IMR-90 (cell line): ENCODE measurements around the gene MEF2A. TPM values are rescaled to one million over a fixed set of nuclear protein-coding genes. Genes with fewer than 3 reads are reported as not detected.

Source experiments
- ATAC-seq: fragments of 200-7000 bp; cut with Tn5 transposase; 2 replicates; pipeline ENCODE4 v1.9.1; 2020; ENCODE audit warnings: low read depth, mild to moderate bottlenecking, moderate library complexity
- BruUV-seq: library from RNA; stranded (reverse); fragments of 400-500 nt; replicated peaks from 2 replicates; lab custom pipeline; 2021; lab: Mats Ljungman, UMichigan
- CTCF ChIA-PET: fragments of 300-600 bp; formaldehyde crosslinking; extraction: SDS; loops from one replicate; lab custom pipeline; 2021; ENCODE audit warnings: antibody characterized with exemption; lab: Yijun Ruan, JAX
- POLR2A ChIA-PET: fragments of 300-600 bp; sonication (Branson Sonifier 250); formaldehyde crosslinking; loops from one replicate; lab custom pipeline; 2022; ENCODE audit warnings: antibody characterized with exemption; ENCODE audit not compliant: unreplicated experiment; lab: Charles Lee
- DNase-seq: peaks from one replicate; pipeline ENCODE4 v3.0.0; 2013
- H2AFZ ChIP-seq: replicated peaks from 2 replicates; pipeline ENCODE3; 2013; ENCODE audit warnings: low read length, mild to moderate bottlenecking; ENCODE audit not compliant: poor library complexity
- H2AK5ac ChIP-seq: 2 replicates; pipeline ENCODE4 v1.6.1; 2013; ENCODE audit warnings: low read depth, low read length, inconsistent platforms
- H2AK9ac ChIP-seq: replicated peaks from 2 replicates; pipeline ENCODE3; 2013; ENCODE audit warnings: mild to moderate bottlenecking, low read depth, low read length, moderate library complexity; ENCODE audit not compliant: poor library complexity
- H2BK120ac ChIP-seq: 2 replicates; pipeline ENCODE4 v1.6.1; 2013; ENCODE audit warnings: low read depth, low read length, inconsistent platforms
- H2BK15ac ChIP-seq: 3 replicates; pipeline ENCODE4 v1.6.1; 2013; ENCODE audit warnings: low read depth, low read length, inconsistent platforms
- H2BK20ac ChIP-seq: 2 replicates; pipeline ENCODE4 v1.6.1; 2013; ENCODE audit warnings: low read depth, mild to moderate bottlenecking, inconsistent platforms, low read length, moderate library complexity
- H2BK5ac ChIP-seq: 2 replicates; pipeline ENCODE4 v1.6.1; 2013; ENCODE audit warnings: mild to moderate bottlenecking, low read depth, low read length, inconsistent platforms; ENCODE audit not compliant: poor library complexity, severe bottlenecking
- H3K14ac ChIP-seq: replicated peaks from 2 replicates; pipeline ENCODE4 v1.6.1; 2013; ENCODE audit warnings: low read depth, low read length, inconsistent platforms
- H3K18ac ChIP-seq: 2 replicates; pipeline ENCODE4 v1.6.1; 2013; ENCODE audit warnings: low read depth, low read length, control low read depth
- H3K23ac ChIP-seq: 2 replicates; pipeline ENCODE4 v1.6.1; 2013; ENCODE audit warnings: low read depth, low read length, inconsistent platforms
- H3K27ac ChIP-seq: 2 replicates; pipeline ENCODE4 v1.5.1; 2013; ENCODE audit warnings: mild to moderate bottlenecking, control low read depth, low read length; ENCODE audit not compliant: insufficient read depth
- H3K27me3 ChIP-seq: 2 replicates; pipeline ENCODE4 v1.6.1; 2013; ENCODE audit warnings: low read length; ENCODE audit not compliant: control insufficient read depth, insufficient read depth
- H3K36me3 ChIP-seq: 2 replicates; pipeline ENCODE4 v1.6.1; 2013; ENCODE audit warnings: low read length, mixed read lengths; ENCODE audit not compliant: control insufficient read depth, insufficient read depth
- H3K4ac ChIP-seq: 2 replicates; pipeline ENCODE4 v1.6.1; 2013; ENCODE audit warnings: low read depth, low read length, inconsistent platforms
- H3K4me1 ChIP-seq: 2 replicates; pipeline ENCODE4 v1.6.1; 2013; ENCODE audit warnings: low read length, mixed read lengths; ENCODE audit not compliant: control insufficient read depth, insufficient read depth
- H3K4me2 ChIP-seq: 2 replicates; pipeline ENCODE4 v1.6.1; 2013; ENCODE audit warnings: low read depth, mild to moderate bottlenecking, control low read depth, low read length, moderate library complexity
- H3K4me3 ChIP-seq: 2 replicates; pipeline ENCODE4 v1.5.1; 2013; ENCODE audit warnings: low read depth, mild to moderate bottlenecking, control low read depth, low read length, moderate library complexity; ENCODE audit not compliant: insufficient read depth
- H3K56ac ChIP-seq: 2 replicates; pipeline ENCODE4 v1.6.1; 2013; ENCODE audit warnings: low read length, inconsistent platforms; ENCODE audit not compliant: insufficient read depth; ENCODE audit errors: extremely low read depth
- H3K79me1 ChIP-seq, 2 experiments: 2 replicates each; pipeline ENCODE4 v1.6.1; 2013; ENCODE audit warnings: low read length in 2 of 2, inconsistent platforms in 1 of 2, low read depth in 1 of 2
- H3K9ac ChIP-seq: 2 replicates; pipeline ENCODE4 v1.6.1; 2013; ENCODE audit warnings: low read depth, low read length, control low read depth
- H3K9me1 ChIP-seq: 2 replicates; pipeline ENCODE4 v1.6.1; 2013; ENCODE audit warnings: low read length, inconsistent platforms; ENCODE audit not compliant: insufficient read depth
- H3K9me3 ChIP-seq: 2 replicates; pipeline ENCODE4 v1.6.1; 2013; ENCODE audit warnings: low read length; ENCODE audit not compliant: control insufficient read depth, insufficient read depth
- H4K20me1 ChIP-seq: 2 replicates; pipeline ENCODE4 v1.6.1; 2013; ENCODE audit warnings: low read length, inconsistent platforms; ENCODE audit not compliant: insufficient read depth
- H4K5ac ChIP-seq: 2 replicates; pipeline ENCODE4 v1.6.1; 2013; ENCODE audit warnings: mild to moderate bottlenecking, low read depth, low read length, control low read depth
- H4K8ac ChIP-seq, 2 experiments: 2 replicates each; pipeline ENCODE4 v1.6.1; 2013; ENCODE audit warnings: low read depth in 2 of 2, low read length in 2 of 2, control low read depth in 1 of 2, inconsistent platforms in 1 of 2
- H4K91ac ChIP-seq: 2 replicates; pipeline ENCODE4 v1.6.1; 2013; ENCODE audit warnings: low read depth, low read length, inconsistent platforms; ENCODE audit not compliant: insufficient read depth
- MAZ ChIP-seq: IDR thresholded peaks from 2 replicates; pipeline ENCODE4 v1.6.1; 2012; ENCODE audit warnings: low read depth, mild to moderate bottlenecking, low read length, improper control_type of control experiment, moderate library complexity, borderline replicate concordance
- USF2 ChIP-seq: fragments of 150-350 bp; IDR thresholded peaks from 2 replicates; pipeline ENCODE4 v1.6.1; 2017; ENCODE audit warnings: mild to moderate bottlenecking, antibody characterized with exemption, low read length, low read depth
- WGBS, 2 experiments: methylation state at CpG; one replicate each; pipeline versions ENCODE4 v1.1.5 to v1.1.7; 2013; ENCODE audit warnings: missing lambda C conversion rate in 2 of 2; ENCODE audit not compliant: insufficient read length in 1 of 2; ENCODE audit errors: extremely low coverage in 2 of 2; 5-methylcytosine and 5-hydroxymethylcytosine counted together
- dilution Hi-C: fragments of 300-500 bp; cut with HindIII; formaldehyde crosslinking; loops from one replicate; pipeline ENCODE4 v1.14.3; 2018; ENCODE audit warnings: low sequenced_read_pairs; ENCODE audit not compliant: unreplicated experiment
- in situ Hi-C: fragments of 300-500 bp; cut with MboI; formaldehyde crosslinking; loops from 3 replicates; pipeline ENCODE4 v1.14.3; 2019; ENCODE audit warnings: low sequenced_read_pairs, inconsistent platforms, mixed read lengths
- intact Hi-C: fragments of 100-400 bp; cut with micrococcal nuclease; formaldehyde crosslinking; loops from 2 replicates; pipeline ENCODE4 v1.10.0; 2022
- polyA plus RNA-seq, 3 experiments: library from polyadenylated mRNA; depleted of rRNA; stranded (reverse); fragments of >200 nt; gene quantifications; 2 replicates each; pipeline ENCODE4 v1.2.3, GENCODE V29; 2012; ENCODE audit warnings: low replicate concordance in 1 of 3
- total RNA-seq: library from RNA; depleted of rRNA; stranded (reverse); fragments of >200 nt; gene quantifications from 2 replicates; pipeline ENCODE4 v1.2.3, GENCODE V29; 2012

Gene MEF2A
- total and polyA plus RNA-seq, 2 of the 4 experiments (the other 2 are of a cell fraction), result 16.1 to 16.7 TPM

GRCh38 chr15:99594916-99595315 is 29.1 kb downstream of the MEF2A start:
- Histone ChIP-seq H3K14ac (no peak overlapping the region), H3K18ac (no peak overlapping the region), H3K4me1 (peaks cover 4% of the 10 kb centered on the region), H2BK5ac (no peak overlapping the region), H3K27ac (no peak overlapping the region), H3K9ac (no peak overlapping the region), H2AK5ac (no peak overlapping the region), H3K79me1 (peaks cover 19 to 56% of the 10 kb centered on the region in 2 experiments), H4K5ac (no peak overlapping the region), H2AK9ac (no peak overlapping the region), H3K4me3 (no peak overlapping the region), H3K36me3 (0 out of 2 replicates have a peak, but pooled peaks cover 1% of the 10 kb centered on the region), H2BK15ac (no peak overlapping the region), H3K9me3 (no peaks in the 10 kb centered on the region), H3K27me3 (no peaks in the 10 kb centered on the region), H3K4ac (no peak overlapping the region), H3K4me2 (no peak overlapping the region), H4K8ac (no peak overlapping the region), H4K91ac (no peak overlapping the region), H2AFZ (no peak overlapping the region), H3K56ac (no peak overlapping the region), H2BK20ac (no peak overlapping the region), H3K9me1 (peaks cover 3% of the 10 kb centered on the region; the same call in 1 of the 2 replicates), H4K20me1 (peaks cover 36% of the 10 kb centered on the region; the same call in 1 of the 2 replicates), H3K23ac (no peak overlapping the region), H2BK120ac (no peak overlapping the region)
- ATAC-seq, result no peak
- WGBS, 2 experiments, result no CpG with 5 or more reads among the region's 2 CpGs
- DNase-seq, result peak; percentile 3
- dilution Hi-C loops (no loop called here), in situ Hi-C loops (no loop called here), intact Hi-C loops (no loop called here)
- CTCF ChIA-PET, result no interaction called here
- BruUV-seq, result no TSS peak
- POLR2A ChIA-PET, result no interaction called here
- TF ChIP-seq MAZ (no peak), USF2 (no peak)
